Esophagus squamous epithelium (tissue), 4 donors: ENCODE measurements around the gene NRP2.

Source experiments
- CTCF ChIP-seq, 6 experiments: fragments of 450-650 bp in 4 of 6; fragments of 200-600 bp in 2 of 6; sonication (generic) in 2 of 6; IDR thresholded peaks; one replicate each; pipeline ENCODE4 v1.5.1; 2016 to 2019; ENCODE audit warnings: antibody characterized with exemption in 6 of 6, mild to moderate bottlenecking in 4 of 6, moderate library complexity in 4 of 6
- POLR2A ChIP-seq, 4 donors: fragments of 450-650 bp; IDR thresholded peaks; one replicate each; pipeline ENCODE4 v1.6.1; 2017; ENCODE audit warnings: antibody characterized with exemption in 4 of 4, mild to moderate bottlenecking in 4 of 4, moderate library complexity in 3 of 4

- TF ChIP-seq CTCF (IDR thresholded peaks at IDR 0.05) (no peak), POLR2A (IDR thresholded peaks at IDR 0.05) (no peak)
Measured at GRCh38 chr2:205814039-205814364, 131.7 kb downstream of the NRP2 start.
